Measurements from ENCODE around the gene PRPSAP2.

The PRPSAP2 gene

DNA sequence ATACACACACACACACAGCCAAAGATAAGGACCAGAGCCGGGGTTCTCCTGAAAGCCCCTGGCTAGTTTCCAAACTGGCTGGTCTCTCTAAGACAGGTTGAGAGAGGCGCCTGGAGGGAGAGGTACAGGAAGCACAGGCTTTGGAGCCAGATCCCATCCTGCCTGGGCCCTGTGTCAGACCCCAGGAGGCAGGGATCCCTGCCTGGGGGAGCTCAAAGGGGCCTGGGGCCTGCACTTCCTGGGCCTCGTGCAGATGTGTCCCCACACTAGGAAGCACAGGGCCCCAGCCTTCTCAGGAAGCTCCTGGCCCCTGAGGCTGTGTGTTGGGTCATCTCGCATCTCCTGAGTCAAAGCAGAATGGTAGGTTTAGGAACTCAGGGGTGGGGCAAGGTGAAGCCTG lies 110.0 kb downstream of the PRPSAP2 start:
- Histone ChIP-seq H3K4me3 (ENCODE audit: severe bottlenecking) (no peak overlapping the region), H3K27ac (ENCODE audit: poor library complexity, severe bottlenecking) (peak overlapping the region; percentile 67), H3K4me1 (ENCODE audit: insufficient read depth, poor library complexity, severe bottlenecking) (peaks cover 29% of the 10 kb centered on the region), H3K27me3 (ENCODE audit: insufficient read depth, poor library complexity, severe bottlenecking) (no peaks in the 10 kb centered on the region), H3K9me3 (ENCODE audit: severe bottlenecking) (no peaks in the 10 kb centered on the region), H3K36me3 (ENCODE audit: low read depth) (peaks cover 26% of the 10 kb centered on the region)
- ATAC-seq (ENCODE audit: low read depth), result peak; percentile 69
- no peak for DNase-seq (ENCODE audit: low spot score)
- no peak for TF ChIP-seq CTCF (IDR thresholded peaks at IDR 0.05; ENCODE audit: poor library complexity, severe bottlenecking)

DNA sequence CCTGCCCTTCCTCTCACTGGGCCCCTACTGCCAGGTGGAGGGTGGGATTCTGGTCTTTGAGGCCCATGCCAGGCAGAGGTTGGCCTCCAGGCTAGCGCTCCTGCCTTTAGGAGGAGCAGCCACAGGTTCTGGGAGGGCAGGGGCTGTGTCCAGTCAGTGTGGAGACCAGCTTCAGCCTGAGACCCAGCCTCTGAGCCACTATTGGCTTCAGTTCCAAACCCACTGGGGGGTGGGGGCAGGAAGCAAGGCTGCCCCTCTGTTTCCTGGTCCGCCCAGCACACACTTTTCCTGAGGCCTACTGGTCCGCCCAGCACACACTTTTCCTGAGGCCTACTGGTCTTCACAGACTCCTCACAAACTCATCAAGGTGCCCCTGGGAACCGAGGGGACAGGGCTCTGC lies 110.4 kb downstream of the PRPSAP2 start:
- Histone ChIP-seq H3K4me1 (ENCODE audit: insufficient read depth, poor library complexity, severe bottlenecking) (peaks cover 29% of the 10 kb centered on the region), H3K36me3 (ENCODE audit: low read depth) (peaks cover 30% of the 10 kb centered on the region), H3K27me3 (ENCODE audit: insufficient read depth, poor library complexity, severe bottlenecking) (no peaks in the 10 kb centered on the region), H3K4me3 (ENCODE audit: severe bottlenecking) (no peak overlapping the region), H3K9me3 (ENCODE audit: severe bottlenecking) (no peaks in the 10 kb centered on the region), H3K27ac (ENCODE audit: poor library complexity, severe bottlenecking) (peak overlapping the region; percentile 67)
- ATAC-seq (ENCODE audit: low read depth), result peak; percentile 5; the same call in 1 of the 3 replicates
- TF ChIP-seq CTCF (IDR thresholded peaks at IDR 0.05; ENCODE audit: poor library complexity, severe bottlenecking), result no peak
- DNase-seq (ENCODE audit: low spot score), result no peak

GRCh38 chr17:18968945-18969887 lies 111.3 kb downstream of the PRPSAP2 start:
- DNase-seq (ENCODE audit: low spot score) (no peak), ATAC-seq (ENCODE audit: low read depth) (peak; percentile 81)
- Histone ChIP-seq H3K27ac (ENCODE audit: poor library complexity, severe bottlenecking) (peak overlapping the region; percentile 67), H3K36me3 (ENCODE audit: low read depth) (peaks cover 34% of the 10 kb centered on the region), H3K27me3 (ENCODE audit: insufficient read depth, poor library complexity, severe bottlenecking) (no peaks in the 10 kb centered on the region), H3K4me1 (ENCODE audit: insufficient read depth, poor library complexity, severe bottlenecking) (peaks cover 29% of the 10 kb centered on the region), H3K9me3 (ENCODE audit: severe bottlenecking) (no peaks in the 10 kb centered on the region), H3K4me3 (ENCODE audit: severe bottlenecking) (no peak overlapping the region)
- no peak for TF ChIP-seq CTCF (IDR thresholded peaks at IDR 0.05; ENCODE audit: poor library complexity, severe bottlenecking)

GRCh38 chr17:18970582-18971480 lies 112.9 kb downstream of the PRPSAP2 start:
- H3K36me3 ChIP-seq (ENCODE audit: low read depth), result peaks cover 50% of the 10 kb centered on the region
- peaks cover 29% of the 10 kb centered on the region for H3K4me1 ChIP-seq (ENCODE audit: insufficient read depth, poor library complexity, severe bottlenecking)
- H3K27me3 ChIP-seq (ENCODE audit: insufficient read depth, poor library complexity, severe bottlenecking), result no peaks in the 10 kb centered on the region
- TF ChIP-seq CTCF (IDR thresholded peaks at IDR 0.05; ENCODE audit: poor library complexity, severe bottlenecking), result no peak
- H3K27ac ChIP-seq (ENCODE audit: poor library complexity, severe bottlenecking), result no peak overlapping the region
- H3K9me3 ChIP-seq (ENCODE audit: severe bottlenecking), result no peaks in the 10 kb centered on the region
- H3K4me3 ChIP-seq (ENCODE audit: severe bottlenecking), result no peak overlapping the region
- no peak for DNase-seq (ENCODE audit: low spot score)
- no peak for ATAC-seq (ENCODE audit: low read depth)
